Gastrocnemius medialis (tissue), 4 donors: ENCODE data around the gene PYGL.

ENCODE experiments used
- POLR2A ChIP-seq, 2 donors: fragments of 450-650 bp; IDR thresholded peaks; one replicate each; pipeline ENCODE4 v1.6.1; 2017; ENCODE audit warnings: antibody characterized with exemption in 2 of 2, mild to moderate bottlenecking in 2 of 2, moderate library complexity in 2 of 2
- TF ChIP-seq, protein P1 (sequence below), 5 experiments: fragments of 450-650 bp in 3 of 5; fragments of 200-600 bp in 2 of 5; sonication (generic) in 2 of 5; IDR thresholded peaks in 4 of 5; conservative IDR thresholded peaks in 1 of 5; 1 replicate in 4 of 5; 2 replicates in 1 of 5; pipeline ENCODE4 v1.5.1; 2016 to 2019; ENCODE audit warnings: antibody characterized with exemption in 5 of 5, mild to moderate bottlenecking in 3 of 5, moderate library complexity in 3 of 5

DNA sequence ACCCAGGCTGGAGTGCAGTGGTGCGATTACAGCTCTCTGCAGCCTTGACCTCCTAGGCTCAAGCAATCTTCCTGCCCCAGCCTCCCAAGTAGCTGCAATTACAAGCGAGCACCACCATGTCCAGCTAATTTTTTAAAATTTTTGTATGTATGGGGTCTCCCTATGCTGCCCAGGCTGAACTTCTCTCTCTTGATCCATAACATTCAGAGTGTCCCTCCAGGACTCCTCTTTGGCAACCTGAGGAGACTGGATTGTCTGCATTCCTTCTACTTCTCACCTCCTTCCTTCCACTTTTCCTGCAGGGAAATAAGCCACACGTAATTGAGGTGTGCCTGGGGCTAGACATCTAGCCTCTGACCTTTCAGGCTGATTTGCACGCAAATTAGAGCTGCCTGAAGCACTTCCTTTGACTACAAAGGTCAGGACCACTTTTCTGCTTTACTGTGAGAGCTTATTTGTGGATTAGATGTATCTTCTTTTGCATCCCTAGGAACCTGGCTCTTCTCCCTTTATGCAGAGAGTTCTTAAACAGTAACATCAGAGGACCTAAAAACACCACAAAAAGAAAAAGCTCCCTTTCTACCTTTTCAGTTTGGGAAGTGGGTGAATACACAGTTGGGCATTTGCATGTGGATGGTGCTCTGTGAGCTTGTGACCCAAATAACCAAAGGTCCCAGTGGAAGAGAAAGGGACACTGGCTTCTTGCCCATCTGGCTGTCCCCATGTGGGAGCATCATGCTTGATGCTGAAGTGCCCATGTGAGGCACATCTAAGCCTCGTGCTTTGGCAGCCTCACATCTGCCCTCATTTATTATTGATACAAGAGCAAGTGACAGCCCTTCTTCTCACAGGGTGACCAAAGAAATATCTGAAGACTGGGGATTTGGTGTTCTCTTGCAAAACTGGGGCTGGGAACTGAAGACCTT is 33.5 kb downstream of the PYGL start:
- TF ChIP-seq, protein P1, sequence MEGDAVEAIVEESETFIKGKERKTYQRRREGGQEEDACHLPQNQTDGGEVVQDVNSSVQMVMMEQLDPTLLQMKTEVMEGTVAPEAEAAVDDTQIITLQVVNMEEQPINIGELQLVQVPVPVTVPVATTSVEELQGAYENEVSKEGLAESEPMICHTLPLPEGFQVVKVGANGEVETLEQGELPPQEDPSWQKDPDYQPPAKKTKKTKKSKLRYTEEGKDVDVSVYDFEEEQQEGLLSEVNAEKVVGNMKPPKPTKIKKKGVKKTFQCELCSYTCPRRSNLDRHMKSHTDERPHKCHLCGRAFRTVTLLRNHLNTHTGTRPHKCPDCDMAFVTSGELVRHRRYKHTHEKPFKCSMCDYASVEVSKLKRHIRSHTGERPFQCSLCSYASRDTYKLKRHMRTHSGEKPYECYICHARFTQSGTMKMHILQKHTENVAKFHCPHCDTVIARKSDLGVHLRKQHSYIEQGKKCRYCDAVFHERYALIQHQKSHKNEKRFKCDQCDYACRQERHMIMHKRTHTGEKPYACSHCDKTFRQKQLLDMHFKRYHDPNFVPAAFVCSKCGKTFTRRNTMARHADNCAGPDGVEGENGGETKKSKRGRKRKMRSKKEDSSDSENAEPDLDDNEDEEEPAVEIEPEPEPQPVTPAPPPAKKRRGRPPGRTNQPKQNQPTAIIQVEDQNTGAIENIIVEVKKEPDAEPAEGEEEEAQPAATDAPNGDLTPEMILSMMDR (IDR thresholded peaks at IDR 0.05 in 4 of 5, conservative IDR thresholded peaks at IDR 0.05 in 1 of 5): no peak
- no peak for TF ChIP-seq POLR2A (IDR thresholded peaks at IDR 0.05)
